GM23338 (cell line): ENCODE measurements around the gene QSOX1. TPM values are rescaled to one million over a fixed set of nuclear protein-coding genes. Genes with fewer than 3 reads are reported as not detected.

Experiments
- ATAC-seq: fragments of 200-7000 bp; cut with Tn5 transposase; 3 replicates; pipeline ENCODE4 v1.9.1; 2020
- DNase-seq: peaks from one replicate; pipeline ENCODE4 v3.0.0-alpha.2; 2015; ENCODE audit warnings: low spot score
- H2AFZ ChIP-seq: fragments of 200-600 bp; sonication (generic); 2 replicates; pipeline ENCODE4 v1.8.0; 2016; ENCODE audit warnings: antibody characterized with exemption, mild to moderate bottlenecking, moderate library complexity
- H3F3A ChIP-seq: fragments of 200-600 bp; sonication (generic); replicated peaks from 2 replicates; pipeline ENCODE4 v1.8.0; 2017; ENCODE audit warnings: antibody characterized with exemption, mixed run types, low read depth
- H3K27ac ChIP-seq: fragments of 200-600 bp; sonication (generic); 2 replicates; pipeline ENCODE4 v1.6.1; 2016; ENCODE audit warnings: low read depth
- H3K27me3 ChIP-seq: fragments of 200-600 bp; sonication (generic); 2 replicates; pipeline ENCODE4 v1.8.0; 2016; ENCODE audit warnings: mild to moderate bottlenecking, mixed run types, moderate library complexity; ENCODE audit not compliant: insufficient read depth
- H3K36me3 ChIP-seq: fragments of 200-600 bp; sonication (generic); 2 replicates; pipeline ENCODE4 v1.8.0; 2016; ENCODE audit warnings: mild to moderate bottlenecking; ENCODE audit not compliant: insufficient read depth
- H3K4me1 ChIP-seq: fragments of 200-600 bp; sonication (generic); 2 replicates; pipeline ENCODE4 v1.8.0; 2016; ENCODE audit warnings: mild to moderate bottlenecking, moderate library complexity; ENCODE audit not compliant: insufficient read depth
- H3K4me2 ChIP-seq: fragments of 200-600 bp; sonication (generic); 2 replicates; pipeline ENCODE4 v1.7.1; 2017; ENCODE audit warnings: mixed run types
- H3K4me3 ChIP-seq: fragments of 200-600 bp; sonication (generic); 2 replicates; pipeline ENCODE4 v1.6.1; 2016; ENCODE audit warnings: mixed run types
- H3K79me2 ChIP-seq: fragments of 200-600 bp; sonication (generic); replicated peaks from 2 replicates; pipeline ENCODE4 v1.8.0; 2017; ENCODE audit warnings: mild to moderate bottlenecking; ENCODE audit not compliant: insufficient read depth
- H3K9me2 ChIP-seq: fragments of 200-600 bp; sonication (generic); 2 replicates; pipeline ENCODE4 v1.8.0; 2017; ENCODE audit not compliant: insufficient read depth
- H4K20me1 ChIP-seq: fragments of 200-600 bp; sonication (generic); replicated peaks from 2 replicates; pipeline ENCODE4 v1.8.0; 2017; ENCODE audit warnings: mild to moderate bottlenecking; ENCODE audit not compliant: insufficient read depth
- H3K27ac Mint-ChIP-seq: 2 replicates; pipeline ENCODE4 v1.8.0; 2020; ENCODE audit warnings: inconsistent platforms, mild to moderate bottlenecking, moderate library complexity, mixed read lengths
- H3K27me3 Mint-ChIP-seq: 3 replicates; pipeline ENCODE4 v1.8.0; 2022; ENCODE audit warnings: low read depth, mild to moderate bottlenecking, moderate library complexity, mixed read lengths, inconsistent platforms; ENCODE audit not compliant: insufficient read depth, poor library complexity
- H3K36me3 Mint-ChIP-seq: 3 replicates; pipeline ENCODE4 v1.8.0; 2021; ENCODE audit warnings: low read depth, mild to moderate bottlenecking, inconsistent platforms, moderate library complexity, mixed read lengths
- H3K4me1 Mint-ChIP-seq: 3 replicates; pipeline ENCODE4 v1.8.0; 2020; ENCODE audit warnings: mild to moderate bottlenecking, inconsistent platforms, mixed read lengths
- H3K4me3 Mint-ChIP-seq: 3 replicates; pipeline ENCODE4 v1.8.0; 2021; ENCODE audit warnings: moderate library complexity, mild to moderate bottlenecking, inconsistent platforms, mixed read lengths
- H3K9me3 Mint-ChIP-seq: 3 replicates; pipeline ENCODE4 v1.8.0; 2020; ENCODE audit warnings: moderate library complexity, mild to moderate bottlenecking, inconsistent platforms, mixed read lengths
- CTCF ChIP-seq, 2 experiments: fragments of 200-600 bp in 1 of 2; sonication (generic) in 1 of 2; conservative IDR thresholded peaks; 2 replicates each; pipeline versions ENCODE4 v1.5.1 to v1.6.1; 2016 to 2017; ENCODE audit warnings: antibody characterized with exemption in 2 of 2, low read depth in 2 of 2, mild to moderate bottlenecking in 2 of 2, moderate library complexity in 1 of 2
- JUNB ChIP-seq: IDR thresholded peaks from one replicate; pipeline ENCODE4 v1.6.1; 2016; ENCODE audit warnings: antibody characterized with exemption; ENCODE audit not compliant: unreplicated experiment
- NANOG ChIP-seq: IDR thresholded peaks from 2 replicates; pipeline ENCODE4 v1.6.1; 2016; ENCODE audit warnings: antibody characterized with exemption, borderline replicate concordance
- ZNF114 ChIP-seq: fragments of 250-450 bp; sonication (Bioruptor Pico); IDR thresholded peaks from 2 replicates; pipeline ENCODE4 v1.5.0; 2020; ENCODE audit warnings: mild to moderate bottlenecking, moderate library complexity
- ZNF331 ChIP-seq: fragments of 250-450 bp; sonication (Bioruptor Pico); IDR thresholded peaks from 2 replicates; pipeline ENCODE4 v1.5.0; 2020; ENCODE audit warnings: low read depth, mild to moderate bottlenecking, moderate library complexity
- ZNF462 ChIP-seq: fragments of 250-450 bp; sonication (Bioruptor Pico); IDR thresholded peaks from 2 replicates; pipeline ENCODE4 v1.5.0; 2020; ENCODE audit warnings: mild to moderate bottlenecking, moderate library complexity
- polyA plus RNA-seq: library from polyadenylated mRNA; unstranded; fragments of >200 nt; fragmentation: Nextera tagmentation; extraction: Ambion mirVana; gene quantifications from 2 replicates; pipeline ENCODE4 v1.2.1, GENCODE V29; 2016
- total RNA-seq: library from RNA; depleted of rRNA; stranded (reverse); fragments of >200 nt; shearing (Covaris generic); gene quantifications from 2 replicates; pipeline ENCODE4 v1.2.3, GENCODE V29; 2014

The QSOX1 gene
- total and polyA plus RNA-seq, 2 experiments from 2014 or later: 47.8 to 119 TPM

GRCh38 chr1:180208264-180208663, 53.6 kb downstream of the QSOX1 start (continued):
- no peak for TF ChIP-seq ZNF462 (CRISPR knock-in tag)
- TF ChIP-seq ZNF331 (CRISPR knock-in tag): no peak
- TF ChIP-seq CTCF (conservative IDR thresholded peaks at IDR 0.05; ENCODE audit: low read depth in 2 of 2): no peak

- Mint-ChIP-seq H3K27ac (no peak overlapping the region), H3K27me3 (peaks cover 12% of the 10 kb centered on the region), H3K4me3 (no peak overlapping the region), H3K36me3 (no peaks in the 10 kb centered on the region), H3K9me3 (no peaks in the 10 kb centered on the region), H3K4me1 (peaks cover 8% of the 10 kb centered on the region)
- H3K4me3 ChIP-seq: no peak overlapping the region
- no peaks in the 10 kb centered on the region for H3F3A ChIP-seq
- no peaks in the 10 kb centered on the region for H3K27me3 ChIP-seq
- no peaks in the 10 kb centered on the region for H4K20me1 ChIP-seq
- no peaks in the 10 kb centered on the region for H3K36me3 ChIP-seq
- DNase-seq (no peak), ATAC-seq (no peak)
- H3K27ac ChIP-seq: no peak overlapping the region
- H2AFZ ChIP-seq: no peak overlapping the region
- no peaks in the 10 kb centered on the region for H3K79me2 ChIP-seq
- H3K4me1 ChIP-seq: no peaks in the 10 kb centered on the region
- H3K9me2 ChIP-seq: no peaks in the 10 kb centered on the region
- no peak overlapping the region for H3K4me2 ChIP-seq
- TF ChIP-seq ZNF114 (no peak), NANOG (no peak), JUNB (no peak), ZNF462 (CRISPR knock-in tag) (no peak), ZNF331 (CRISPR knock-in tag) (no peak)
Observed at GRCh38 chr1:180210008-180210620, 55.4 kb downstream of the QSOX1 start.
